ENCODE data around the gene DISP2. TPM values are rescaled to one million over a fixed set of nuclear protein-coding genes. Genes with fewer than 3 reads are reported as not detected.

DISP2 gene
- total and polyA plus RNA-seq, 2 of the 8 experiments (the other 6 are each of a cell fraction or from before 2014, with no cell fraction given), result 0.45 to 1.2 TPM

GRCh38 chr15:40414816-40415215 lies 56.8 kb downstream of the DISP2 start:
- no peak overlapping the region for H3K4ac ChIP-seq (replicated peaks; ENCODE audit: insufficient read length, low read depth, low read length)
- H3K9ac ChIP-seq (replicated peaks in 1 of 4; ENCODE audit: extremely low read depth in 1 of 4, low read depth in 3 of 4, low read length in 3 of 4), result no peak overlapping the region
- H3K56ac ChIP-seq (replicated peaks; ENCODE audit: insufficient read length, low read depth, low read length), result no peak overlapping the region
- H4K8ac ChIP-seq (ENCODE audit: extremely low read depth, insufficient read depth, low read length), result no peak overlapping the region
- no peak overlapping the region for H3K23ac ChIP-seq (ENCODE audit: insufficient read length)
- peaks cover 0 to 11% of the 10 kb centered on the region in 2 experiments for H4K20me1 ChIP-seq (replicated peaks in 1 of 2; ENCODE audit: control insufficient read depth in 1 of 2, insufficient read depth in 2 of 2, low read length in 2 of 2)
- FAIRE-seq (no peak), DNase-seq (ENCODE audit: low read depth in 1 of 2, low spot score in 2 of 2) (no peak)
- WGBS, 2 experiments (ENCODE audit: extremely low coverage in 1 of 2, insufficient coverage in 1 of 2, insufficient read length in 1 of 2, insufficient replicate concordance in 2 of 2, low coverage in 1 of 2, low lambda C conversion rate in 2 of 2, missing lambda C conversion rate in 1 of 2), result 94% methylated on average over 6 of the region's 7 CpGs; no CpG with 5 or more reads in 1 of the 2 experiments
- CTCF ChIA-PET (ENCODE audit: partially characterized antibody), result interaction anchor here (1.1 to 16.2 kb wide), 3 partner anchors 46 to 93 kb away, joined by 4 to 184 read pairs (median 7); partner anchors contain the start of gene CCDC9B
- H3K4me1 ChIP-seq (replicated peaks in 1 of 4; ENCODE audit: control insufficient read depth in 3 of 4, insufficient read depth in 4 of 4, low read length in 3 of 4), result no peaks in the 10 kb centered on the region
- no peak overlapping the region for H3K4me2 ChIP-seq (ENCODE audit: insufficient read depth in 1 of 2, low read depth in 2 of 2, low read length in 2 of 2)
- H3K9me3 ChIP-seq (ENCODE audit: insufficient read depth in 2 of 2, low read depth in 1 of 2, low read length in 1 of 2), result no peaks in the 10 kb centered on the region
- no peak overlapping the region for H4K5ac ChIP-seq (ENCODE audit: insufficient read length, low read depth, low read length)
- H2AFZ ChIP-seq (ENCODE audit: low read length), result no peak overlapping the region
- H2AK5ac ChIP-seq (ENCODE audit: low read depth, low read length), result no peak overlapping the region
- no peak overlapping the region for H2BK120ac ChIP-seq (replicated peaks; ENCODE audit: low read depth, low read length)
- no peaks in the 10 kb centered on the region for H3K79me1 ChIP-seq (ENCODE audit: low read depth, low read length)
- no peak overlapping the region for H3K4me3 ChIP-seq (ENCODE audit: extremely low read depth in 1 of 4, insufficient read depth in 2 of 4, low read depth in 3 of 4, low read length in 4 of 4)
- no peak overlapping the region for H2BK12ac ChIP-seq (ENCODE audit: low read depth, low read length)
- no peak overlapping the region for H3K14ac ChIP-seq (ENCODE audit: insufficient read length)
- no peak overlapping the region for H3K27ac ChIP-seq (ENCODE audit: low read depth, low read length)
- H2BK20ac ChIP-seq (ENCODE audit: low read length), result no peak overlapping the region
- H3K27me3 ChIP-seq (replicated peaks in 1 of 4; ENCODE audit: control insufficient read depth in 3 of 4, extremely low read depth in 1 of 4, insufficient read depth in 3 of 4, low read length in 3 of 4), result no peaks in the 10 kb centered on the region
- H3K23me2 ChIP-seq (ENCODE audit: low read depth, low read length), result no peaks in the 10 kb centered on the region
- H4K91ac ChIP-seq (replicated peaks; ENCODE audit: insufficient read length, low read length), result no peak overlapping the region
- no peak overlapping the region for H3K18ac ChIP-seq (ENCODE audit: extremely low read depth, low read length)
- peaks cover 42 to 82% (median 63%) of the 10 kb centered on the region in 4 experiments for H3K36me3 ChIP-seq (ENCODE audit: control insufficient read depth in 2 of 4, insufficient read depth in 4 of 4, low read length in 3 of 4)
- H3K79me2 ChIP-seq (ENCODE audit: control insufficient read depth in 1 of 2, insufficient read depth in 2 of 2, low read length in 2 of 2), result no peaks in the 10 kb centered on the region
- H2BK15ac ChIP-seq (ENCODE audit: low read length), result no peak overlapping the region
- no peak overlapping the region for H2BK5ac ChIP-seq (ENCODE audit: low read depth, low read length)
- TF ChIP-seq RAD21 (IDR thresholded peaks at IDR 0.05 in 1 of 2, conservative IDR thresholded peaks at IDR 0.05 in 1 of 2; ENCODE audit: low read depth in 2 of 2, low read length in 2 of 2) (no peak), TAF1 (IDR thresholded peaks at IDR 0.05; ENCODE audit: low read depth, low read length) (no peak), SP1 (IDR thresholded peaks at IDR 0.05; ENCODE audit: low read depth, low read length) (no peak), CREB1 (IDR thresholded peaks at IDR 0.05) (no peak), SIRT6 (IDR thresholded peaks at IDR 0.05; ENCODE audit: low read length) (no peak), SAP30 (IDR thresholded peaks at IDR 0.05; ENCODE audit: insufficient read depth, insufficient replicate concordance, low read length) (no peak), TBP (IDR thresholded peaks at IDR 0.05; ENCODE audit: low read depth, low read length) (no peak), POU5F1 (IDR thresholded peaks at IDR 0.05; ENCODE audit: low read depth, low read length) (no peak), PHF8 (conservative IDR thresholded peaks at IDR 0.05; ENCODE audit: low read depth, low read length) (no peak), JUN (IDR thresholded peaks at IDR 0.05; ENCODE audit: low read depth, low read length) (no peak), SRF (IDR thresholded peaks at IDR 0.05; ENCODE audit: low read depth, low read length) (no peak)
- POLR2A ChIA-PET (ENCODE audit: partially characterized antibody), result interaction anchor here (1.1 to 8.8 kb wide), 7 partner anchors 9 to 125 kb away, joined by 3 to 77 read pairs (median 5); partner anchors contain the start of genes IVD and KNSTRN

Data from H1 (cell line).